NCI-H146 treated with DMSO at 0.1 percent for 48 hours (cell line): ENCODE data around the gene ZNF300.
"Not testable (repeated sequence)": the region's sequence is repeated elsewhere in the genome, so short reads cannot be mapped to it uniquely, and the experiment has no call there.

Source experiments
- DNase-seq: peaks from one replicate; lab custom pipeline; 2025; ENCODE audit not compliant: unreplicated experiment; lab: John Stamatoyannopoulos, UW

ZNF300 gene

GRCh38 chr5:150904479-150905311 is at the start of gene ZNF300:
Gene ZNF300 (minus strand): TSS chr5:150904980. CDS start chr5:150903155, 1,825 bp downstream.
- peak; percentile 86 for DNase-seq

GRCh38 chr5:150948539-150948938 is 43.8 kb upstream of the ZNF300 start:
- DNase-seq = no peak

- no peak for DNase-seq
Measured at GRCh38 chr5:150946351-150946905, 41.6 kb upstream of the ZNF300 start.

DNA sequence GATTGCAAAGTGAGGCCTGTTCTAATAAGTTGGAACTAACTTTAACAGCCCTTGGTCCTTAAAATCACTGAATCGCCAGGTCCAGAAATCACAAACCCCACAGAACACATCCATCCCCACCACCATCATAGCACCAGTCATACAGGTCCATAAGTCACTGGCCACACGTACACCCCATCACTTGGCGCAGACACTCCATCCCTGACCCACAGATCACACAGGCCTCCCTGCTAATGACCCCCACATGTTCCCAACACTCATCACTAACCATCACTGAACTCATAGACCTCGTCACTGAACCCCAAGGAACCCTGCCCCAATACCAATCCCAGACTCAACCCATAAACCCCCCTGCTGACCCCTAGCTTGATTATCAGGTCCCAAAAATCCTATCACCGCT is 41.2 kb upstream of the ZNF300 start:
- no peak for DNase-seq

DNA sequence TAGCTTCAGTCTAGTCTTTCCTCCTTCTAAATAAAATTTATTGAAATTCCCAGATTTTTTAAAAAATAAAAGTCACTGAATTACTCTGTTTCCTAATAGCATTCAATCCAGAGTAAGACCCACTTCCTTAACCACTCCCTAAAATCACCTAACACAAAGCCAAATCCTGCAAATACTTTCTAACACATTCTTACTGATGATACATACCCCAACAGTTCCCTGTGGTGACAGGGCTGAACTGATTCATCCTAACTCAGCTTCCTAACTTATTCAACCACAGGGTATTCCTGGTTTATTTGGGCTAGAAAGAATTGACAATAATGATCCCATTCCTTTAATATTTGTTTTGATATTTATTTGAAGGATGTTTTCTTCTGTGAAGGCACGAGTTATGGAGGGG is 40.7 kb upstream of the ZNF300 start:
- no peak for DNase-seq

DNA sequence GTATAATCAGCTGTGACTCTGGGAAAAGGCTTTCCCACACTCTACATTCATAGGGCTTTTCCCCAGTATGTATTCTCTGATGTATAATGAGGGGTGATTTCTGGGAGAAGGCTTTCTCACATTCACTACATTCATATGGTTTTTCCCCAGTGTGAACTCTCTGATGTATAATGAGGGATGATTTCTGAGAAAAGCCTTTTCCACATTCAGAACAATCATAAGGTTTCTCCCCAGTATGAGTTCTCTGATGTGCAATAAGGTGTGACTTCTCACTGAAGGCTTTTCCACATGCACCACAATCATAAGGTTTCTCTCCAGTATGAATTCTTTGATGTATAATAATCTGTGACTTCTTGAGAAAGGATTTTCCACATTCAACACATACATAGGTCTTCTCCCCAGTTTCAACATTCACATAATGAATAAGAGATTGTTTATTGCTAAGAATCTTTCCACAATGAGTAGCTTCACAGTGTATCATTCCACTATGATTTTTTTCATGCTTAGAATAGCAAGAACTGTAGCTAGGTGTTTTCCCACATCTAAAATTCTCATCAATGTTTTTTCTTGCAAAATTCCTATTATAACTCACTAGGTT is 26.7 kb upstream of the ZNF300 start:
- no peak for DNase-seq

- no peak for DNase-seq
Measured at GRCh38 chr5:150918613-150919012, 13.8 kb upstream of the ZNF300 start.

- DNase-seq = no peak
Measured at GRCh38 chr5:150912312-150912814, 7.6 kb upstream of the ZNF300 start.

- no peak for DNase-seq
Measured at GRCh38 chr5:150905312-150905683, 518 bp upstream of the ZNF300 start.

DNA sequence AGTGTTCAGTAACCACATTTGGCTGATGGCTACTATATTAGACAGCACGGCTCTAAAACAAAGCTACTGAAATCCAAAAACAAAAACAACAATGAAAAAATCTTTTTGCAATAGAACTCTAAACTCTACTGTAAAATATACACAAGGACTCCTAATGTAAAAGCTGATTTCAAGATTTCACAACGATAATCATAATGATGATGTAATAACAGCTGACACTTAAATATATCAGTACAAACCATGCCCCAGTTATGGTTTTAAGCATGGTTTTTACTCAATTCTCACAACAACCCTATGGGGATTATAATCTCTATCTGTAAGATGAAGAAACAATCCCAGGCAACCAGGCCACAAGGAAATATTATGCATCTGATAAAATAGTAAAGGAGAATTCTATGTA is 3.3 kb downstream of the ZNF300 start:
- no peak for DNase-seq

GRCh38 chr5:150895431-150896428 is 9.1 kb downstream of the ZNF300 start:
- DNase-seq = no peak

DNA sequence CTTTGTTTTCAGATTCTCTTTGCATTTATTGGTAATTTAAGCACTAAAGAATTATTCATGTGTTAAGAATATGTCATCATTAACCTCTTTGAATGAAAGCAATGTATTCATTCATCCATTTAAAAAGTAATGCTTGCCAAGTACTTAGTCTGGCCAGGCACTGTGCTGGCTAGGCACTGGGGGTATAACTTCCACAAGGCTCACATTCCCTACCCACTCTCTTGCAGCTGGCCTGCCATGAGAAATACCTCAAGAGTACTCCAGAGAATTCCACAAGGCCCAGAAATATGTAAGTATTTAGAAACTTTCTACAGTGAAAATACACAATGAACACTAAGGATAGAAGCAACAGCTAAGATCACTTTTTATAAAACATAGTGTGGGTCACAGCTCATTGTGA is 25.4 kb downstream of the ZNF300 start:
- no peak for DNase-seq

- DNase-seq = no peak
Measured at GRCh38 chr5:150862070-150862469, 42.7 kb downstream of the ZNF300 start.

DNA sequence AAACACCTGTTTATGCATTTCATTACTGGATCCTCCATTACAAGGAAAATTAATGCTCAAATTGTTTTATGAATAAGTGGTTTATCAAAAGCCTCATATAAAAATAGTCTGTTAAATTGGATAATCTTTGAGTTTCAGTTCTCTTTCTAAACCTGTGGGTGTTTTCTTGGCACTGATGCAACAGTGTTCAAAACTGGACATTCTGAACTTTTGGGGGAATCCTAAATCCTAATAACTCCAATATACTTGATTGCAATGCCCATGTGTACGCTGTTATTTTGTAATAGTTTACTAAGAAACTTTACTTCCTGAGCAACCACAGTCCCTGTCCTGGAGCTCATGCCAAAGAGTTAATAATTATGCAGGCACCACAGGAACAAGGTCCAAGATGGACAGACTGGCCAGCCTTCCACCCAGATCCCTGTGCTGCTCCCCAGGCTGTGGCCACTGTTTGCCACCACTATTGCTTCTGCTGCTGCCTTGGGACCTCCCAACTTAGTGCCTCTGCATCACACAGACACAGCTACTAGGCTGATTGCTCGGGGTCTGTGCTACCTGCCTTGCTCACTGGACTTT is 44.4 kb downstream of the ZNF300 start:
- DNase-seq = no peak

- DNase-seq = not testable (repeated sequence)
Measured at GRCh38 chr5:150856700-150857099, 48.1 kb downstream of the ZNF300 start.

DNA sequence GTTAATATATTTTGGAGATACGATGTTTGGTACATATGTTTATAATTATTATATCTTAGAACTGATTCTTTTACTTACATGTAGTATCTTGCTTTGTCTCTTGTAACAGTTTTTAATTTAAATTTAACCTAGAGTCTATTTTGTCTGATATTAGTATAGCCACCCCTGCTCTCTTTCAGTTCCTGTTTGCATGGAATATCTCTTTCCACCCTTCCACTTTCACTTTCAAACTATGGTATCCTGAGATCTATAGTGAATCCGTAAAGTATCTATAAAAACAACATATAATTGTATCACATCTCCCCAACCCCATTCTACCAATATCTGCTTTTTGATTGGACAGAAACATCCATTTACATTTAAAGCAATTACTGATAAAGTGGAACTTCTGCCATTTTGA is 51.2 kb downstream of the ZNF300 start:
- no peak for DNase-seq

DNA sequence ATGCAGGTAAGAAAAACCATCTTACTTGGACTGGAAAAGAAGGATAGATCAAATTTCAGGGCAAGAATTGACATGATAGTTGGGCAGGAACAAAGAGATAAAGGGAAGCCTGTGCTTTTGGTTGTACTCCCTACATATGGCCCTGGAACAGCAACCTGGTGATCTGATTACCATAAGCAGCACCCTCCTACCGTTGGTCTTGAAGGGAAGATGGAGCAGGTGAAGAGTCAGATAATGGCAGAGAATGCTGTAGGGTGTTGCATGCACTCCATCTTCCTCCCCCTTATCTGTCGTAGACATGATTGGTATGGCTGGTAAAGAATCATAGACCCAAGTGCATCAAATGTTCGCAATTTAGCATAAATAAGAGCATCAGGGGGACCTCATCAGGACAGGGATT is 53.7 kb downstream of the ZNF300 start:
- DNase-seq = no peak

GRCh38 chr5:150848271-150848670 is 56.5 kb downstream of the ZNF300 start:
- no peak for DNase-seq

GRCh38 chr5:150847334-150847695 is 57.5 kb downstream of the ZNF300 start:
- DNase-seq = no peak

DNA sequence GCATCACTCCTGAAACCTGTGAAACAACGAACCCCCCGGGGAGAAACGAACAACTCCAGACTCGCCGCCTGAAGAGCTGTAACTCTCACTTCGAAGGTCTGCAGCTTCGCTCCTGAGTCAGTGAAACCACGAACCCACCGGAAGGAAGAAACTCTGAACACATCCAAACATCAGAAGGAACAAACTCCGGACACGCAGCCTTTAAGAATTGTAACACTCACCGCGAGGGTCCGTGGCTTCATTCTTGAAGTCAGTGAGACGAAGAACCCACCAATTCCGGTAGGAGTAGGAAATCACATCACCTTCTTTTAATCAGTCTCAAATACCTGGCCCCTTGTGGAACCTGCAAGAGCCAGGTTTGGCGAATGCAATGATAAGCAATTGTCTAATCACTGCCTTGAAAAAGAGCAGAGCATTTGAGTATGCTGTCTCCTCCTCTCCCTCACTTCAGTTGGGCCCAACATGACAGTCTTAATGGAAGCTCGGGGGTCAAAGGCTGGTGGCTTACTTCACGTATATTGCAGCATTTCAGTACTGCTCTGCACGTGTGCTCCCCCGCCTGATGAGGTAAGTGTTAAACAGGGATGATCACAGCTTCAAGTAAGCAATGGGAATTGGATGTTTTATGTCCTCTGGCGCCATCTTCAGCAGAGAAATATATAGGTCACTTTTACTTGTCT is 58.0 kb downstream of the ZNF300 start:
- peak; percentile 52 for DNase-seq
